Upper lobe of left lung (tissue), 4 donors: ENCODE measurements around the gene SLC25A29.

Experiments used
- CTCF ChIP-seq, 6 experiments: fragments of 450-650 bp in 4 of 6; fragments of 200-600 bp in 2 of 6; sonication (generic) in 2 of 6; IDR thresholded peaks; one replicate each; pipeline ENCODE4 v1.5.1; 2016 to 2019; ENCODE audit warnings: antibody characterized with exemption in 6 of 6
- EP300 ChIP-seq, 4 donors: sonication (generic); formaldehyde crosslinking; IDR thresholded peaks; one replicate each; pipeline ENCODE4 v1.5.1; 2017; ENCODE audit warnings: antibody characterized with exemption in 4 of 4, control low read depth in 2 of 4
- POLR2AphosphoS5 ChIP-seq, 2 donors: sonication (generic); formaldehyde crosslinking; IDR thresholded peaks; one replicate each; pipeline ENCODE4 v1.5.1; 2017; ENCODE audit warnings: antibody characterized with exemption in 2 of 2

GRCh38 chr14:100345711-100346110 lies 39.5 kb upstream of the SLC25A29 start:
- TF ChIP-seq CTCF (IDR thresholded peaks at IDR 0.05), result no peak
- no peak for TF ChIP-seq EP300 (IDR thresholded peaks at IDR 0.05)
- no peak for TF ChIP-seq POLR2AphosphoS5 (IDR thresholded peaks at IDR 0.05)
